Measurements from ENCODE around the gene NELFA.

- no peak for TF ChIP-seq CTCF (optimal IDR thresholded peaks at IDR 0.05 in 1 of 3, IDR thresholded peaks at IDR 0.05 in 1 of 3, conservative IDR thresholded peaks at IDR 0.05 in 1 of 3; ENCODE audit: extremely low read depth in 1 of 3, insufficient read depth in 2 of 3, low read length in 3 of 3)
- no peak for TF ChIP-seq EZH2 (IDR thresholded peaks at IDR 0.05; ENCODE audit: low read length)
Measured at GRCh38 chr4:2007804-2008670, 737 bp downstream of the NELFA start.

Measured in keratinocyte (primary cell).